HepG2 (cell line): ENCODE data around the gene LCN12. TPM values are rescaled to one million over a fixed set of nuclear protein-coding genes. Genes with fewer than 3 reads are reported as not detected.
A peak's percentile ranks its signal among the peaks of the same experiment; 100 is the strongest.

Experiments used
- ATAC-seq: fragments of 200-7000 bp; cut with Tn5 transposase; 3 replicates; pipeline ENCODE4 v1.9.1; 2020; ENCODE audit warnings: mild to moderate bottlenecking, moderate library complexity
- BruUV-seq: library from RNA; stranded (reverse); fragments of 400-500 nt; replicated peaks from 2 replicates; lab custom pipeline; 2021; lab: Mats Ljungman, UMichigan
- CTCF ChIA-PET: fragments of 300-600 bp; formaldehyde crosslinking; extraction: SDS; loops from one replicate; lab custom pipeline; 2021; ENCODE audit warnings: low total read pairs, inconsistent platforms, low intra/inter-chr PET ratio; lab: Yijun Ruan, JAX
- POLR2A ChIA-PET: fragments of 350-600 bp; sonication (Branson Sonifier 250); formaldehyde crosslinking; loops from one replicate; lab custom pipeline; 2020; ENCODE audit warnings: antibody characterized with exemption, inconsistent platforms; lab: Yijun Ruan, JAX
- DNase-seq: peaks from one replicate; pipeline ENCODE4 v3.0.0-alpha.2; 2015; ENCODE audit warnings: low spot score
- FAIRE-seq: peaks from 3 replicates; lab custom pipeline; 2011; peaks lifted over from hg19 to GRCh38; lab: Jason Lieb, UNC
- H2AFZ ChIP-seq: one replicate; pipeline ENCODE4 v1.6.1; 2011; ENCODE audit warnings: low read length, inconsistent platforms
- H3K27ac ChIP-seq: fragments of 300-600 bp; 3 replicates; pipeline ENCODE4 v1.8.0; 2011; ENCODE audit warnings: mixed run types, mild to moderate bottlenecking, mixed read lengths, low read length, inconsistent platforms; ENCODE audit not compliant: insufficient read depth; ENCODE audit errors: extremely low read length
- H3K27me3 ChIP-seq, 2 experiments: fragments of 200-600 bp in 1 of 2; 2 replicates in 1 of 2; 3 replicates in 1 of 2; pipeline versions ENCODE4 v1.6.0 to v1.8.0; 2011; ENCODE audit warnings: low read length in 2 of 2, mild to moderate bottlenecking in 2 of 2, moderate library complexity in 2 of 2, inconsistent platforms in 1 of 2; ENCODE audit not compliant: insufficient read depth in 2 of 2, control insufficient read depth in 1 of 2
- H3K36me3 ChIP-seq, 2 experiments: fragments of 200-600 bp in 1 of 2; replicated peaks in 1 of 2; 2 replicates in 1 of 2; 3 replicates in 1 of 2; pipeline versions ENCODE4 v1.5.1 to v1.8.0; 2011; ENCODE audit warnings: low read length in 2 of 2, inconsistent platforms in 1 of 2; ENCODE audit not compliant: insufficient read depth in 2 of 2, control insufficient read depth in 1 of 2
- H3K4me1 ChIP-seq: 2 replicates; pipeline ENCODE4 v1.5.1; 2012; ENCODE audit warnings: low read length, inconsistent platforms; ENCODE audit not compliant: insufficient read depth
- H3K4me2 ChIP-seq: 2 replicates; pipeline ENCODE4 v1.6.0; 2011; ENCODE audit warnings: low read depth, low read length, inconsistent platforms
- H3K4me3 ChIP-seq, 3 experiments: fragments of 200-600 bp in 1 of 3; sonication (generic), shearing (Covaris generic) in 1 of 3; replicated peaks in 1 of 3; 2 replicates each; pipeline ENCODE4 v1.5.1; 2011 to 2016; ENCODE audit warnings: low read length in 3 of 3, inconsistent platforms in 2 of 3, low read depth in 2 of 3, mild to moderate bottlenecking in 2 of 3, control low read depth in 1 of 3, mixed read lengths in 1 of 3; ENCODE audit not compliant: insufficient read depth in 1 of 3
- H3K79me2 ChIP-seq: one replicate; pipeline ENCODE4 v1.6.1; 2011; ENCODE audit warnings: low read length, inconsistent platforms; ENCODE audit not compliant: insufficient read depth
- H3K9ac ChIP-seq: 2 replicates; pipeline ENCODE4 v1.6.0; 2011; ENCODE audit warnings: mild to moderate bottlenecking, low read depth, low read length, inconsistent platforms; ENCODE audit not compliant: insufficient read depth
- H3K9me3 ChIP-seq: 2 replicates; pipeline ENCODE4 v1.5.1; 2012; ENCODE audit warnings: mild to moderate bottlenecking, low read length
- H4K20me1 ChIP-seq: 2 replicates; pipeline ENCODE4 v1.6.0; 2011; ENCODE audit warnings: inconsistent platforms, mild to moderate bottlenecking, low read length, moderate library complexity; ENCODE audit not compliant: insufficient read depth
- AGO1 ChIP-seq: fragments of 200-400 bp; formaldehyde crosslinking; IDR thresholded peaks from 2 replicates; pipeline ENCODE4 v1.6.1; 2017; ENCODE audit warnings: mild to moderate bottlenecking, low read depth, low read length, moderate library complexity; ENCODE audit not compliant: poor library complexity, severe bottlenecking
- HDAC6 ChIP-seq: fragments of 200-600 bp; sonication (generic); IDR thresholded peaks from 2 replicates; pipeline ENCODE4 v1.7.0; 2017; ENCODE audit warnings: mild to moderate bottlenecking, antibody characterized with exemption, low read length, low read depth
- MLXIP ChIP-seq: sonication (generic); formaldehyde crosslinking; IDR thresholded peaks from 2 replicates; pipeline ENCODE4 v1.9.0; 2021; ENCODE audit warnings: missing genetic modification reagents, borderline replicate concordance
- PBX3 ChIP-seq: sonication (generic); formaldehyde crosslinking; IDR thresholded peaks from 2 replicates; pipeline ENCODE4 v1.8.1; 2023; ENCODE audit warnings: missing genetic modification reagents, inconsistent platforms, borderline replicate concordance
- PHB2 ChIP-seq: fragments of 450-650 bp; IDR thresholded peaks from 2 replicates; pipeline ENCODE4 v1.6.1; 2018; ENCODE audit not compliant: partially characterized antibody
- SOX6 ChIP-seq, 2 experiments: fragments of 450-650 bp in 1 of 2; sonication (generic) in 1 of 2; formaldehyde crosslinking in 1 of 2; IDR thresholded peaks; 2 replicates each; pipeline versions ENCODE4 v1.4.0 to v1.6.1; 2017 to 2020; ENCODE audit warnings: antibody characterized with exemption in 1 of 2, mild to moderate bottlenecking in 1 of 2, missing genetic modification reagents in 1 of 2
- ZFP36 ChIP-seq: fragments of 150-350 bp; IDR thresholded peaks from 2 replicates; pipeline ENCODE4 v1.6.1; 2018; ENCODE audit warnings: borderline replicate concordance, low read length, low read depth; ENCODE audit not compliant: partially characterized antibody
- WGBS: methylation state at CpG from one replicate; pipeline ENCODE4 v1.1.6; 2017; ENCODE audit warnings: low lambda C conversion rate; 5-methylcytosine and 5-hydroxymethylcytosine counted together
- in situ Hi-C: cut with HindIII; loops from 2 replicates; pipeline ENCODE4 v1.10.0; 2017; ENCODE audit warnings: low pct_unique_long_range_greater_than_20kb; ENCODE audit not compliant: extremely low pct_ligation_motif_present
- intact Hi-C: fragments of 100-400 bp; cut with micrococcal nuclease; formaldehyde crosslinking; loops from one replicate; pipeline ENCODE4 v1.10.0; 2022; ENCODE audit not compliant: unreplicated experiment
- polyA plus RNA-seq, 8 experiments: library from polyadenylated mRNA; depleted of rRNA in 3 of 8; stranded (reverse) in 7 of 8; unstranded in 1 of 8; fragments of >200 nt; fragmentation: Illumina TruSeq in 4 of 8; extraction: Trizol in 4 of 8; gene quantifications; 2 replicates each; pipeline versions ENCODE4 v1.2.1 to v1.2.3, GENCODE V29; 2011 to 2016; ENCODE audit warnings: low read depth in 4 of 8, missing spikeins in 1 of 8, mixed read lengths in 1 of 8; ENCODE audit not compliant: insufficient read depth in 1 of 8
- total RNA-seq, 5 experiments: library from RNA; depleted of rRNA; stranded (reverse); fragments of >200 nt; fragmentation: Illumina TruSeq; extraction: Trizol; gene quantifications; 2 replicates each; pipeline ENCODE4 v1.2.3, GENCODE V29; 2016; ENCODE audit warnings: low read depth in 1 of 5

Gene LCN12
- total and polyA plus RNA-seq, 2 of the 13 experiments (the other 11 are each of a cell fraction or from before 2014, with no cell fraction given), result 3.4 to 6.9 TPM

DNA sequence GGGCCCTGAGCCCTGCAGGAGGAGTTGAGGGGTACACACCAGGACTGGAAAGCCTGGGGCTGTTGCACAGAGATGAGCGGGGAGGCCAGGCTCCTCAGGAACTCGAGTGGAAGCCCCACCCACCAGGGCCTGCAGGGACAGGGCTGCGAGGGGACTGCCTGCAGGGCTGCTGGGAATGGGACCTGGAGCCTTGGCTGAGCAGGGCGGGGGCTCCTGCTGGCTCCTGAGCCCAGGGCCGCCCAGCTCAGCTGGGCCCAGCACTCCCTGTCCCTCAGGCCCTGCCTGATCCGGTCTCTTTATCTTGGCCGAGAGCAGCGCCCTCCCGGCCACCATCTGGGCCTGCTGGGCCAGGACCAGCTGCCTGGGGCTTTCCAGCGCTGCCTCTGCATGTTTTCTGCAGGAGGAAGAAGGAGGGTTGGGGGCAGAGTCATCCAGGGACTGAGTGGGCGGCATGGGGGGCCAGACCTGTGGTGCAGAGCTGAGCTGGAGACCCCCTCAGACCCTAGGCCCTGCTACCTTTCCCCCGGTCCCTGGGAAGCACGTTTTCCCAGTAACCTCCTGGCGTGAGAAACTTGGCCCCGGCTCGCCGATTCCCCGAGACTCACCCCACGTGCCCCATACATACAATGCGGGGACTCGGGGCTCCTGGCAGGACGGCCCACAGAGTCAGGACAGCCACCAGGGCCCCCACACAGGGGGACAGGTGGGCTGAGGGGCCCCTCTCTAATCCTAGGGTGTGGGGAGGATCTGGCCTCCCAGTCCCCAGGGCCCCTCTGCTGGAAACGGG lies 9.4 kb downstream of the LCN12 start:
- no peak for TF ChIP-seq HDAC6
- TF ChIP-seq ZFP36, result no peak
- TF ChIP-seq AGO1, result peak; percentile 68
- no peak for TF ChIP-seq MLXIP (CRISPR knock-in tag)
- TF ChIP-seq SOX6 (IDR thresholded peaks at IDR 0.05), result no peak
- TF ChIP-seq SOX6 (CRISPR knock-in tag; IDR thresholded peaks at IDR 0.05), result no peak
- no peak for TF ChIP-seq PBX3
- no peak for TF ChIP-seq PHB2
- TF ChIP-seq, all 625 proteins: peak for 1
- FAIRE-seq (no peak), DNase-seq (no peak), ATAC-seq (peak; percentile 49)
- BruUV-seq, result no TSS peak
- peaks cover 15 to 52% of the 10 kb centered on the region in 2 experiments for H3K27me3 ChIP-seq
- ChIA-PET POLR2A (interaction anchor here (1.1 to 1.3 kb wide), 2 partner anchors 12 to 14 kb away, joined by 3 to 7 read pairs; no protein-coding TSS in a partner anchor), CTCF (no interaction called here)
- H3K79me2 ChIP-seq, result no peaks in the 10 kb centered on the region
- H4K20me1 ChIP-seq, result no peaks in the 10 kb centered on the region
- no peak overlapping the region for H3K9ac ChIP-seq
- H3K9me3 ChIP-seq, result no peaks in the 10 kb centered on the region
- peaks cover 15% of the 10 kb centered on the region for H3K4me1 ChIP-seq
- intact Hi-C loops (no loop called here), in situ Hi-C loops (no loop called here)
- 63% methylated on average over 11 of the region's 23 CpGs for WGBS
- H3K4me2 ChIP-seq, result no peak overlapping the region
- no peak overlapping the region for H3K27ac ChIP-seq
- no peak overlapping the region for H2AFZ ChIP-seq
- H3K4me3 ChIP-seq, result no peak overlapping the region
- no peaks in the 10 kb centered on the region for H3K36me3 ChIP-seq
